NB4 (cell line): ENCODE results near the gene SPOCK3.

ENCODE experiments used
- CTCF ChIP-seq: IDR thresholded peaks from one replicate; pipeline ENCODE4 v1.5.1; 2012; ENCODE audit warnings: low read depth, low read length
- MAX ChIP-seq: IDR thresholded peaks from 2 replicates; pipeline ENCODE4 v1.6.1; 2011; ENCODE audit warnings: low read depth, low read length
- POLR2A ChIP-seq: IDR thresholded peaks from 2 replicates; pipeline ENCODE4 v1.6.1; 2011; ENCODE audit warnings: mild to moderate bottlenecking; ENCODE audit not compliant: insufficient read length; ENCODE audit errors: extremely low read depth

GRCh38 chr4:167111622-167112021, 122.7 kb downstream of the SPOCK3 start:
- TF ChIP-seq CTCF, result no peak
- no peak for TF ChIP-seq MAX
- TF ChIP-seq POLR2A, result no peak
